Subcutaneous abdominal adipose tissue (tissue), 5 donors: ENCODE results near the gene FTO.

ENCODE experiments used
- H3K27ac ChIP-seq: one replicate; pipeline ENCODE4 v1.7.0; 2013; ENCODE audit warnings: low read depth, mild to moderate bottlenecking, inconsistent platforms, low read length, moderate library complexity
- H3K27me3 ChIP-seq, 5 donors: one replicate each; pipeline ENCODE4 v1.7.0; 2013; ENCODE audit warnings: low read length in 5 of 5, inconsistent platforms in 1 of 5; ENCODE audit not compliant: control insufficient read depth in 5 of 5, insufficient read depth in 4 of 5
- H3K36me3 ChIP-seq, 5 donors: one replicate each; pipeline ENCODE4 v1.7.0; 2013; ENCODE audit warnings: low read length in 5 of 5; ENCODE audit not compliant: control insufficient read depth in 5 of 5, insufficient read depth in 5 of 5
- H3K4me1 ChIP-seq, 5 donors: one replicate each; pipeline ENCODE4 v1.7.0; 2013; ENCODE audit warnings: low read length in 5 of 5, mild to moderate bottlenecking in 3 of 5, moderate library complexity in 1 of 5; ENCODE audit not compliant: control insufficient read depth in 5 of 5, insufficient read depth in 5 of 5
- H3K4me3 ChIP-seq, 5 donors: one replicate each; pipeline ENCODE4 v1.7.0; 2013; ENCODE audit warnings: low read length in 5 of 5, low read depth in 1 of 5
- H3K9ac ChIP-seq, 5 donors: one replicate each; pipeline ENCODE4 v1.7.0; 2013; ENCODE audit warnings: low read length in 5 of 5, mild to moderate bottlenecking in 4 of 5, moderate library complexity in 3 of 5
- H3K9me3 ChIP-seq, 5 donors: one replicate each; pipeline ENCODE4 v1.7.0; 2013; ENCODE audit warnings: low read length in 5 of 5; ENCODE audit not compliant: control insufficient read depth in 5 of 5
- donor health status: healthy.
- donor health status: healthy.
- donor health status: healthy.
- donor health status: healthy.
- donor health status: healthy.

The FTO gene

DNA sequence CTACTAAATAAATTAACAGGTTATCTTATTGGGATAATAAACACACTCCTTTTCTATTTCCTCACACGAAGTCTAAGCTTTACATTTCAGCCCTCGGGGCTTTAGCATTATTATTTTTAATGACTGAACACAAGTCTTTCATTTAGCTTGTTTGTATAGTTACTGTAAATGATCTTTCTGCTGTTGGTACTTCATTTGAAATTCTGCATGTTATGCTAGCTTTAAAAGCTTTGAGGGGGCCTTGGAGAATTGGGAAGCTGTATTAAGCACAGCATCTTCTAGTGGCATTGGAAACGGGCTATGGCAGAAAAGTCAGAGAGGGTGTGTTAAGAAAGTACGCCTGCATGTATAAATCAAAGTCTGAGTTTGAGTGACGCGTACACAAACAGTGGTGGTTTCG lies 243.7 kb downstream of the FTO start:
- Histone ChIP-seq H3K4me1 (peaks cover 0 to 12% (median 9%) of the 10 kb centered on the region in 5 donors), H3K27me3 (no peaks in the 10 kb centered on the region), H3K36me3 (peaks cover 0 to 1% (median 0%) of the 10 kb centered on the region in 5 donors), H3K27ac (no peak overlapping the region), H3K9ac (no peak overlapping the region), H3K9me3 (no peaks in the 10 kb centered on the region), H3K4me3 (no peak overlapping the region)

GRCh38 chr16:53948326-53948725 lies 244.4 kb downstream of the FTO start:
- H3K4me3 ChIP-seq, result no peak overlapping the region
- no peaks in the 10 kb centered on the region for H3K9me3 ChIP-seq
- H3K9ac ChIP-seq, result no peak overlapping the region
- no peaks in the 10 kb centered on the region for H3K36me3 ChIP-seq
- no peak overlapping the region for H3K27ac ChIP-seq
- no peaks in the 10 kb centered on the region for H3K27me3 ChIP-seq
- H3K4me1 ChIP-seq, result peaks cover 0 to 18% (median 16%) of the 10 kb centered on the region in 5 donors

GRCh38 chr16:53948734-53949430 lies 244.9 kb downstream of the FTO start:
- Histone ChIP-seq H3K36me3 (no peaks in the 10 kb centered on the region), H3K9ac (no peak overlapping the region), H3K27ac (no peak overlapping the region), H3K4me1 (peaks cover 0 to 18% (median 16%) of the 10 kb centered on the region in 5 donors), H3K9me3 (no peaks in the 10 kb centered on the region), H3K27me3 (no peaks in the 10 kb centered on the region), H3K4me3 (no peak overlapping the region)

GRCh38 chr16:53949715-53950410 lies 245.9 kb downstream of the FTO start:
- Histone ChIP-seq H3K36me3 (peaks cover 0 to 2% (median 0%) of the 10 kb centered on the region in 5 donors), H3K9me3 (no peaks in the 10 kb centered on the region), H3K4me3 (no peak overlapping the region), H3K27me3 (no peaks in the 10 kb centered on the region), H3K27ac (no peak overlapping the region), H3K9ac (no peak overlapping the region), H3K4me1 (peaks cover 0 to 18% (median 16%) of the 10 kb centered on the region in 5 donors)

DNA sequence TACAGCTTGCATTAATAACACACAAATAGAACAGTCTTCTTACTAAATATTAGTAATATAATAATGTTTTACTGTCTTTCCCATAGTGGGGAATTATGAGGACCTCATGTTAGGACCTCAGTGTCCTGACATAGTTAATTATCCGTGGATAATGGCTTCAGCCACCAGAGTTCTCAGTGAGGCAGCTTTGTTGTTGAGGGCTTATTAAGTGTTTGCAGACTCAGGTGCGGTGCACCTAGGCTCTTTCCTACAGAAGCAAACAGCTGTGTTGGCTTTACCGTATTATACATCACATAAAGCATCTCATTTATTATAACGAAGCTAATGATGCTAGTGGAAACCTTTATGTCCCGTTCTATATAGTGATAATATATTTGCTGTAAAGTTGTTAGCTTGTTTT lies 246.7 kb downstream of the FTO start:
- Histone ChIP-seq H3K9ac (no peak overlapping the region), H3K27me3 (no peaks in the 10 kb centered on the region), H3K36me3 (peaks cover 0 to 4% (median 0%) of the 10 kb centered on the region in 5 donors), H3K4me1 (peaks cover 0 to 18% (median 16%) of the 10 kb centered on the region in 5 donors), H3K27ac (no peak overlapping the region), H3K4me3 (no peak overlapping the region), H3K9me3 (no peaks in the 10 kb centered on the region)

DNA sequence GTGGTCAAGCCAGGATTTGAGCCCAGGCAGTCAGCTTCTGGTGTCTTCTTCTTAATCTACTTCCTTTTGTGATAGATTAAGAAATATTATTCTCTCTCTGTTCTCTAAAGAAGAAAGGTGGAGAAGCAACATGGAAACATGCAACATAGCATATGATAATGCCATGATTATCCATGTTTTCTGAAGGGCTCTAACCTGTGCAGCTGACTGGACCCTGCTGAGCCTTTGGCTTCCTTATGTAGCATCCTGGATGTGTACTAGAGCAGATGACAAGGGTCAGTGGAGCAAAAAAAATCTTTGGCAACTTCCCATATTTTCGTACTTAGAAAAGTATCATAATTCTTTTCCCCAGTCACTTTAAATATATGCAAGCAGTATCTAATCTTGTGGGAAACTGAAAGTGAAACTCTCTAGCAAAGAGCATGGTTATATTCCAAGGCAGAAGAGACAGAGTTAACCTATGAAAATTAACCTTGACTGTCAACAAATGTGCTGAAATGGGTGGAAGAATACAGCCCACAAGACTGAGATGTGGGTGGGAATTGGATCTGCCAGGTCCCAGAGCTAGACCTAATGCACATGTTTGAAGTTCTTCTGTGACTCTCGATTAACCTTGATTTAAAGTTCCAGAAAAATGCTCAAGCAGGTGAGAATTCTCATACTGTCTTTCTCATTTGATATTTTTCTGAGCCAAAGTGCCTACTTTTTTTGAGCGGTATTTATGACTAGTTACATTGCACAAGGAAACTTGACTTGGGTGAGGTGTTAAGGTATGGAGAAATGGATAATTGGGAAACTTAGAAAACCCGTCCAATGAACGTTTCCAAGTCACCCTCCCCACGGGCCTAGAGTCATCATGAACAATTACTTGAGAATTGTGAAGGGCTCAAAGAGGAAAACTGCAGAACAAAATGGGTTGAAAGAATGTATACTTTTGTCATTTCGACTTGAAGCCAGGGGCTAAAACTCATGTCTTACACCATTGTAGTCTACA lies 248.6 kb downstream of the FTO start:
- Histone ChIP-seq H3K9ac (peak overlapping the region in 1 of 5 donors; percentile 50), H3K27ac (no peak overlapping the region), H3K4me3 (peak overlapping the region; percentile 3 to 45 (median 32)), H3K9me3 (no peaks in the 10 kb centered on the region), H3K36me3 (peaks cover 0 to 4% (median 0%) of the 10 kb centered on the region in 5 donors), H3K27me3 (no peaks in the 10 kb centered on the region), H3K4me1 (peaks cover 0 to 18% (median 16%) of the 10 kb centered on the region in 5 donors)

DNA sequence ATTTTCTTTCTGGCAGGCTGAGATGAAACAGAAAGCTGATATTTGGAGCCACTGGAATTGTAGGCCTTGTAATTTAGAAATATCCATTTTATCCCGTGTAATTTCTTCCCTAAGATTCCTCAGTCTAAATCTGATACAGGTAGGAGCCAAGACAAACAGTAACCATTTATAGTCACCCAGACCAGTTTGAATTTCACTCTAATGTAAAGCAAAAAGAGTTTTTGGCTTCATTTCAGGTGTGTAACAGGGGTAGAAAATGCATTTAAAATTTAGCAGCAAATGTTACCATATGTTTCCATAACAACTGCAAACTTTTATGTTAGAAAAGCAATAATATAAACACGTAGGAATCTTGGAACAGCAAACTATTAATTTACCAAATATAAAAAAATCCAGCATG lies 249.4 kb downstream of the FTO start:
- no peaks in the 10 kb centered on the region for H3K27me3 ChIP-seq
- H3K27ac ChIP-seq, result no peak overlapping the region
- H3K4me1 ChIP-seq, result peaks cover 0 to 21% (median 17%) of the 10 kb centered on the region in 5 donors
- no peak overlapping the region for H3K9ac ChIP-seq
- no peaks in the 10 kb centered on the region for H3K9me3 ChIP-seq
- H3K4me3 ChIP-seq, result no peak overlapping the region
- peaks cover 0 to 4% (median 0%) of the 10 kb centered on the region in 5 donors for H3K36me3 ChIP-seq

- Histone ChIP-seq H3K4me3 (no peak overlapping the region), H3K27ac (no peak overlapping the region), H3K36me3 (peaks cover 0 to 7% (median 0%) of the 10 kb centered on the region in 5 donors), H3K27me3 (no peaks in the 10 kb centered on the region), H3K9ac (no peak overlapping the region), H3K4me1 (peaks cover 0 to 26% (median 17%) of the 10 kb centered on the region in 5 donors), H3K9me3 (no peaks in the 10 kb centered on the region)
Observed at GRCh38 chr16:53955221-53955875, 251.4 kb downstream of the FTO start.

GRCh38 chr16:53958341-53958880 lies 254.5 kb downstream of the FTO start:
- H3K27ac ChIP-seq, result no peak overlapping the region
- H3K36me3 ChIP-seq, result peaks cover 0 to 7% (median 0%) of the 10 kb centered on the region in 5 donors
- no peak overlapping the region for H3K4me3 ChIP-seq
- no peak overlapping the region for H3K9ac ChIP-seq
- H3K27me3 ChIP-seq, result no peaks in the 10 kb centered on the region
- peaks cover 0 to 10% (median 0%) of the 10 kb centered on the region in 5 donors for H3K4me1 ChIP-seq
- H3K9me3 ChIP-seq, result no peaks in the 10 kb centered on the region
